T47D (cell line): ENCODE measurements around the gene RBKS.
"Not testable (repeated sequence)": the region's sequence is repeated elsewhere in the genome, so short reads cannot be mapped to it uniquely, and the experiment has no call there.

Experiments
- DNase-seq, 2 experiments: peaks; one replicate each; pipeline versions ENCODE4 v3.0.0 to v3.0.0-alpha.2; 2011 to 2012; ENCODE audit warnings: low read depth in 1 of 2, low spot score in 1 of 2
- JUND ChIP-seq: IDR thresholded peaks from 2 replicates; pipeline ENCODE4 v1.6.1; 2012; ENCODE audit warnings: low read depth
- in situ Hi-C: cut with HindIII; loops from 2 replicates; pipeline ENCODE4 v1.10.0; 2016; ENCODE audit warnings: low sequenced_read_pairs, low pct_unique_long_range_greater_than_20kb

Gene RBKS

DNA sequence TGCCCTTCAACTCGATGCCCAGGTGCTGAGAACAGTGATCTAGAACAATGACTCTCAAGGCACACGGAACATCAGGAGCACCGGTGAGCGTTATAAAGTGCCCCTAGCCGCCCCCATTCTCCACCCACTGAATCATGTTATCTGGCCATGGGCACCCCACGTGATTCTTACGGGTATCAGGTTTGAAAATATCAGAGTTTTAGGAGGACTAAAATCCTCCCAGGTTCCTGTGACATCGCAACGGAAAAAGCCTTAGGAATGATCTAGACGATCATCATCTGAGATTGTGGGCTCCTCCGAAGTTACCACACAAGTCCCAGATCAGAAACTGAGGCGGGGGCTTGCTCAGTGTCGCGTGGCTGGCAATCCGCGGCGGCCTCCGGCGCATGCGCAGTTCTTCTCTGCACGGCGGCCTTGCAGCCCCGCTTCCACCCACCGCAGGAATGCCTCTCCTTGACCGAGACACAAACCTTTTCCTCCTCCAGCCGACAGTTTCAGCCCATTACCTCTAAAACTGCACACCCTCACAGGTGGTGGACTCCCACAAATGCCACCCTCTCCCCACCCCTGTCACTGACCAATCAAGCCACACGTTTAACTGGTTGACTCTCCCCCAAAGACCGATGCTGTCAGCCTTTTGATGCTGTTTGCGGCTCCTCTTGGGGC is 124.4 kb downstream of the RBKS start:
- in situ Hi-C loops, result no loop called here
- DNase-seq, result no peak
- TF ChIP-seq JUND, result no peak

GRCh38 chr2:27764526-27764925 is 125.7 kb downstream of the RBKS start:
- DNase-seq, in situ Hi-C loops: not testable (repeated sequence)

- no peak for DNase-seq
- in situ Hi-C loops, result no loop called here
- TF ChIP-seq JUND, result no peak
These were observed 126.3 kb downstream of the RBKS start for GRCh38 chr2:27763907-27764267.

- no peak for DNase-seq
- no peak for TF ChIP-seq JUND
- in situ Hi-C loops, result no loop called here
These were observed 127.0 kb downstream of the RBKS start for GRCh38 chr2:27762951-27763906.

- DNase-seq, result no peak
- in situ Hi-C loops, result no loop called here
- TF ChIP-seq JUND, result no peak
These were observed 133.4 kb downstream of the RBKS start for GRCh38 chr2:27756544-27757498.

GRCh38 chr2:27756091-27756490 is 134.1 kb downstream of the RBKS start:
- DNase-seq, result no peak
- TF ChIP-seq JUND, result no peak
- in situ Hi-C loops, result no loop called here

- no peak for DNase-seq
- TF ChIP-seq JUND, result no peak
- in situ Hi-C loops, result no loop called here
These were observed 135.4 kb downstream of the RBKS start for GRCh38 chr2:27754831-27755230.

- in situ Hi-C loops, result no loop called here
- no peak for TF ChIP-seq JUND
- peak in 1 of 2 experiments; percentile 77 for DNase-seq
These were observed 136.0 kb downstream of the RBKS start for GRCh38 chr2:27754138-27754588.

DNA sequence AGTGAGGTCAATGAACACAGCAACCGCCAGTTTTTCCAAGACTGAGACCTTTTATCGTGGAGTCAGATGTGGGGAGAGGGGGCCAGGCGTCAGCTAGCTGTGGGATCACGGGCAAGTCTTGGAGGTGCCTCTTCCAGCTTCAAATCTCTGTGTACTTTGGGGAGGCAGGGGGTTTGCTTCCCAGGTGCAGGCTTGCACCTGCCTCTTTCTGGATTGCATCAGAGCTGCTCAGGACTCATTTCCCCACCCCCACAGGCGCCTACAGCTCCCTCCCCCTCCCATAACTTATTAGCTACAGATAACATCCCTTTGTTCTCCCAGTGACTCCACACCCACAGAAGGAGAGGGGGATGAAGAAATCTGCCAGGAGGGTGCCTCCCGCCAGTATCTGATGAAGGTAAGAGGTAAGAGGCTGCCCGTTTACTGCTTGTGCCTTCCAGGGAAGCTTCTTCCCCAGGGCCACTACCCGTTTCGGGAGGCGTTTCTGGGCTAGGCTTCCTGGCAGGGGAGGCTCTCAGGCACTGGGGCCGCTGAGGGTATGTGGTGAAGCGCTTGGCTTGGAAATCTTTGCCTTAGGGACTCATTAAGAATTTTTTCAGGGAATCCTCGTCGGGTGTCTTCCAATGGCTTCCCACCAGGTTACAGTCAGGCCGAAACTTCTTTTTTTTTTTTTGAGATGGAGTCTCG is 137.5 kb downstream of the RBKS start:
- peak in 1 of 2 experiments; percentile 16 for DNase-seq
- in situ Hi-C loops, result no loop called here
- no peak for TF ChIP-seq JUND

- in situ Hi-C loops, result no loop called here
- no peak for DNase-seq
- no peak for TF ChIP-seq JUND
These were observed 138.8 kb downstream of the RBKS start for GRCh38 chr2:27751377-27751776.

DNA sequence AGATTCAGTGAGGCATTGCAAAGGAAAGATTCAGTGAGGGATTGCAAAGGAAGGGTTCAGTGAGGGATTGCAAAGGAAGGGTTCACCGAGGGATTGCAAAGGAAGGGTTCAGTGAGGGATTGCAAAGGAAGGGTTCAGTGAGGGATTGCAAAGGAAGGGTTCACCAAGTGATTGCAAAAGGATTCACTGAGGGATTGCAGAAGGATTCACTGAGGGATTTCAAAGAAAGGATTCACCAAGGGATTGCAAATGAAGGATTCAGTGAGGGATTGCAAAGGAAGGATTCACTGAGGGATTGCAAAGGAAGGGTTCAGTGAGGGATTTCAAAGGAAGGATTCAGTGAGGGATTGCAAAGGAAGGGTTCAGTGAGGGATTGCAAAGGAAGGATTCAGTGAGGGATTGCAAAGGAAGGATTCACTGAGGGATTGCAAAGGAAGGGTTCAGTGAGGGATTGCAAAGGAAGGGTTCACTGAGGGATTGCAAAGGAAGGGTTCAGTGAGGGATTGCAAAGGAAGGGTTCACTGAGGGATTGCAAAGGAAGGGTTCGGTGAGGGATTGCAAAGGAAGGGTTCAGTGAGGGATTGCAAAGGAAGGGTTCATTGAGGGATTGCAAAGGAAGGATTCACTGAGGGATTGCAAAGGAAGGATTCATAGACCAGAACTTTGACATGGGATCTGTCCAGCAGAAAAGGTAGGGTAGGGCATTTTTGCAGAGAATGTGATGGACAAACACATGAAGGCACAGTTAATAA is 141.2 kb downstream of the RBKS start:
- in situ Hi-C loops, DNase-seq: not testable (repeated sequence)
